Caki2 (cell line): ENCODE data around the gene OR2Z1. TPM values are rescaled to one million over a fixed set of nuclear protein-coding genes. Genes with fewer than 3 reads are reported as not detected.

Source experiments
- DNase-seq: peaks from one replicate; pipeline ENCODE4 v3.0.0-alpha.2; 2015; ENCODE audit warnings: low read depth
- in situ Hi-C: cut with HindIII; loops from 2 replicates; pipeline ENCODE4 v1.10.0; 2016; ENCODE audit warnings: low sequenced_read_pairs, low pct_unique_long_range_greater_than_20kb, mixed read lengths
- total RNA-seq: library from RNA; depleted of rRNA; stranded (reverse); fragments of >200 nt; shearing (Covaris generic); gene quantifications from 2 replicates; pipeline ENCODE4 v1.2.3, GENCODE V29; 2014; ENCODE audit warnings: low replicate concordance; rRNA removed

OR2Z1 gene
- not detected in 2 replicates for total RNA-seq

DNA sequence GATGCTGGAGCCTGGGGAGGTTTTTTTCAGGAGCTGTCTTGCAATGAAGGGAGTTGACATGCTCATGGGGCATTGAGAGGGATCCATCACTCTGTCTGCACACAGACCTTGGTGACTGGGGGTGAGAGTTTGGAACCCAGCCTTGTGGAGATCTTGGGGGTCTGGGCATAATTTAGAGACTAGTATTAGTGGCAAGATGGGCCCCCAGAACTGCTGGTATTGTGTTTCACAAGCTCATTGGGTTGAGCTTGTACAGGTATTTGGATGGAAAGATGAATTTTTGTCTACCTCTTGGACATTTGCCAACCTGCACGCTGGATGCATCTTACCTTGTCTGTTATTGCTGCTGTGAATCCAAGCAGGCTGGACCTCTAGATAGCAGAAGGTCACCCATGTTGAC is at the start of gene OR2Z1:
Gene OR2Z1 (plus strand): TSS at position 301 of the 400 bp plus-strand sequence. CDS start 9,395 bp downstream, outside the sequence.
- in situ Hi-C loops: no loop called here
- DNase-seq: no peak

GRCh38 chr19:8673276-8673891 is 48.0 kb upstream of the OR2Z1 start:
- in situ Hi-C loops: no loop called here
- DNase-seq: no peak

DNA sequence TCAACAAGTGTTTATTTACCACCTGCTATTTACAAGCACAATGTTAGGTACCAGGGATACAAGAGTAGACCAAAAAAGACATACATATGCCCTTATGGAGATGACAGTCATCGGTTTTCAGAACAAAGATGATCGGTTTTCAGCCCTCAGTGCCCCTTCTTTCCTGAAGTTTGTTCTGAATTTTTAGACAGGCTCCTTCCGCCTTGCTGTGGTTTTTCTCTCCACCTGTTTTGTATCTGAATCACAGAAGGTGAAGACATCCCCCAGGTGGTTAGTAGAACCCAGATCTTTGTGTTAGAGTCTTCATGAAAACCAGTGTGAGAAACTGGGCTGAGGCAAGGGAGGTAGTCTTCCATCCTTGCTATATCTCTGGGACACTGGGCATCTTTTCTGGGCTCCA is 46.4 kb upstream of the OR2Z1 start:
- no peak for DNase-seq
- in situ Hi-C loops: no loop called here

DNA sequence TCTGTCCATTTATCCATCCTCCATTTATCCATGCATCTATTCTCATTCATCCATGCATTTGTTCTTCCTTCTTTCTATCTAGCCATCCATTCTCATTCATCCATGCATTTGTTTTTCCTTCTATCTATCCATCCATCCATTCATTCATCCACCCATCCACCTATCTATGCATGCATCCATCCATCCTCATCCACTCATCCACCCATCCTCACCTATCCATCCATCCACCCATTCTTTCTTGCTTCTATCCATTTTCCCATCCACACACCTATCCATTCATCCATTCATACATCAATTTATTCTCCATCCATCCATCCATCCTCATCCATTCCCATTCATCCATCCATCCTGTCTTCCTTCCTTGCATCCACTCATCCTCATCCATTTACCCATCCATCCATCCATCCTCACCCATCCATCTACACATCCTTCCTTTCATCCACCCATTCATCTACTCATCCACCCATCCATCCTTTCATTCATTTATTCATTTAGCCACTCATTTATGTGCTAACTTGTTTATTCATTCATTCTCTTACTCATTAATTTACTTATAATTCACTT is 43.1 kb upstream of the OR2Z1 start:
- DNase-seq: no peak
- in situ Hi-C loops: no loop called here

GRCh38 chr19:8680676-8681344 is 40.6 kb upstream of the OR2Z1 start:
- no peak for DNase-seq
- in situ Hi-C loops: no loop called here

GRCh38 chr19:8681345-8682029 is 39.9 kb upstream of the OR2Z1 start:
- in situ Hi-C loops: no loop called here
- no peak for DNase-seq

- in situ Hi-C loops: no loop called here
- DNase-seq: no peak
Observed at GRCh38 chr19:8682472-8682871, 39.0 kb upstream of the OR2Z1 start.

DNA sequence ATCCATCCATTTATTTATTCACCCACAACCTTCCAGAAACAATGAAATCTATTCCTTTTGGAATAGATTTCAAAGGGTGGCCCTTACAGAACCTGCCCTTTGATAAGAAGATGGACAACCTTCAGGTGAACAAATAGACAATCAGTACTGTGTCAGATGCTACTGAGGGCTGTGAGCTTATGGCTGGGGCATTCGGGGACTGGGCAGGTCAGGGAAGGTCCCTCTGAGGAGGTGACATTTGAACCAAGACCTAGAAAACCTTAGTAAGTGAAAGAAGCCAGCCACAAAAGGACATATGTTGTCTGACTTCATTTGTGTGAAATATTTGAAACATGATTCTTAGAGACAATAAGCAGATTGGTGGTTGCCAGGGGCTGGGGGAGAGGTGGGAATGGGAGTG is 38.5 kb upstream of the OR2Z1 start:
- DNase-seq: no peak
- in situ Hi-C loops: no loop called here

- in situ Hi-C loops: no loop called here
- no peak for DNase-seq
Observed at GRCh38 chr19:8684001-8684902, 37.2 kb upstream of the OR2Z1 start.

- DNase-seq: no peak
- in situ Hi-C loops: no loop called here
Observed at GRCh38 chr19:8686549-8686948, 34.9 kb upstream of the OR2Z1 start.

DNA sequence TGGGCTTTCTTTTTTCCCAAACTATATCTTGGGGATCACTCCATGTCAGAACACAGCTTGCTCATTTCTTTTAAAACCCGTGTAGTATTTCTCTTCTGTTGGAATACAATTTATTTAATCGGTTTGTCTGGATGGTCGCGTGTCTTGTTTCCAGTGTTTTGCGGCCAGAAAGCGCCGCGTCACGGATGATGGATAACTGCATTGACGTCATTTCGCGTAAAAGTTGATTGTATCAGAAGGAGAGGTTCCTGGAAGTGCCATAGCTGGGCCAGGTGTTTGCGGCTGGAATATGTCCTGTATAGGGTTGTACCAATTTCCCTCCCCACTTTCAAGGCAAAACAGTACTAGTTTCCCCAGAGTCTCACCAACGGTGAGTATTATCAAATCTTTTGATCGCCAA is 32.5 kb upstream of the OR2Z1 start:
- in situ Hi-C loops: no loop called here
- DNase-seq: no peak

DNA sequence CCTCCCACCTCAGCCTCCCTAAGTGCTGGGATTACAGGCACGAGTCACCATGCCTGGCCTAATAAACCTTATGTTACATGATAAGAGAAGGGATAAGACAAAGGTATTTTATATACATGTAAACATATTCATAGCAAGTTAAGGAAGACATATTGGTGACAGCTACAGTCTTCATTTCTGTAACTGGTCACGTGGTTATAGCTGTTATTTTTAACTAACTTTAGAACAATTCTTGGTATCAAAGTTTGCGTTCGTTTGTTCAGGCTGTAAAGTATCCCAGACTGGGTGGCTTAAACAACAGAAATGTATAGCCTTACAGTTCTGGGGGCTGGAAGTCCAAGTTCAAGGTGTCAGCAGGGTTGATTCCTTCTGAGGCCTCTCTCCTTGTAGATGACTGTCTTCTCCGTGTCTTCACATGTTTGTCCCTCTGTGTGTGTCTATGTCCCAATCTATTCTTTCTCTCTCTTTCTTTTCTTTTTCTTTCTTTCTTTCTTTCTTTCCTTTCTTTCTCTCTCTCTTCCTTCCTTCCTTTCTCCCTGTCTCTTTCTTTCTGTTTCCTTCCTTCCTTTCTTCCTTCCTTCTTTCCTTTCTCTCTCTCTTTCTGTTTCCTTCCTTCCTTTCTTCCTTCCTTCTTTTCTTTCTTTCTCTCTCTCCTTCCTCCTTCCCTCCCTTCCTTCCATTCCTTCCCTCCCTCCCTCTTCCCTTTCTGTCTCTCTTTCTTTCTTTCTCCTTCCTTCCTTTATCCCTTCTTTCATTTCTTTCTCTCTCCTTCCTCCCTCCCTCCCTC is 30.5 kb upstream of the OR2Z1 start:
- in situ Hi-C loops: no loop called here
- DNase-seq: no peak

- no peak for DNase-seq
- in situ Hi-C loops: no loop called here
Observed at GRCh38 chr19:8695501-8695900, 25.9 kb upstream of the OR2Z1 start.

DNA sequence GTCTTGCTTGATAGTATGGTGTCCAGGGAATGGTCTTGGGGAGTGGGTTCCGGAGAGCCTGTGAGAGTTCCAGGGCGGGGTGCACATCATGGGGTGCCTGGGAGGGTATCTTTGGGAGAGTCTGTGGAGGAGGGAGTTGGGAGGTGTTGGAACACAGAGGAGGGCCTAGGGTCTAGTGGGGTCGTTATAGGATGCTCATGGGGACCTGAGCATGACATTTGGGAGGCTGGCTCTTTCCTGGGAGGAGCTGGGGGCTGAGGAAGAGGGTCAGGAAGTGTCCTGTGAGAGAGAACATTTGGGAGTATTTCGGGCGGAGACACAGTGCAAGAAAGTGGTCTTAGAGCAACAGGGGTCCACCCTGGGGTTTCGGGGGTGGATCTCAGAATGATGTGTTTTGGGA is 25.5 kb upstream of the OR2Z1 start:
- in situ Hi-C loops: no loop called here

GRCh38 chr19:8696993-8697392 is 24.4 kb upstream of the OR2Z1 start:
- in situ Hi-C loops: no loop called here
- no peak for DNase-seq

More for the DNA sequence above, 25.5 kb upstream of the OR2Z1 start:
- DNase-seq: no peak

DNA sequence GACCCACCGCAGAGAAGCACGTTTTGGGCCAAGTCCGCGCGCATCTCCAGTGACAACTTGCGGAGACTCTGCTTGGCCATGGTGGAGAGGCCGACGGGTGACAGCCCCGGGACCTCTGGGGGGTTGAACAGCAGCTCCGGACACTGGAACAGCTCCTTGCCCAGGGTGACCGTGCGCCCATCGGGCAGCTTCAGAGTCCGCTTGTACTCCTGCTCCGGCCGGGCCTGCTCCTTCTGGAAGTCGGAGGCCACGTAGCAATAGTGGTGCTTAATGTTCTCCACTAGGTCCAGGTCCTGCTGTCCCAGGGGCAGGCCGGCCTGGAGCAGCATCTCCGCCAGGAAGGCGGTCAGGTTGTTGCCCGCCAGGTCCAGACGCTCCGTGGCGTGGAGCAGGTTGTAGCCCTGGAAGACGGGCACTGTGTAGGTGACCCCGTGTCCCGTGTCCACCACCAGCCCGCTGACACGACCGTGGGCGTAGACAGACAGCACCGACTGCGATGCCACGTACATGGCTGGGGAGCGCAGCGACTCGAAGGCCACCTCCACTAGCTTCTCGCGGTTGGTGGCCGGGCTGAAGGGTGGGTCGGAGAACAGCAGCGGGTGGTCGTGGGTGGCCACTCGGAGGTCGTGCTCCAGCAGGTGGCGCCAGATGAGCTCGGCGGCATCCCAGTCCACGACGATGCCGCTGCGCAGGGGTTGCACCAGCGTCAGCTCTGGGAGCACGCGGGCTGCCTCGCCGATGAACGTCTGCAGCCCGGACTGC is 23.6 kb upstream of the OR2Z1 start:
- in situ Hi-C loops: no loop called here
- DNase-seq: no peak
